A673 (cell line): ENCODE data around the gene AGER.

ENCODE experiments used
- EZH2 ChIP-seq: fragments of 200-600 bp; sonication (generic); IDR thresholded peaks from 2 replicates; pipeline ENCODE4 v1.6.1; 2017; ENCODE audit warnings: borderline replicate concordance, low read depth, mild to moderate bottlenecking, mixed read lengths, antibody characterized with exemption, low read length; ENCODE audit not compliant: poor library complexity, severe bottlenecking
- TF ChIP-seq, protein P1 (sequence below): fragments of 300-800, 200-600 bp; sonication (generic); conservative IDR thresholded peaks from 2 replicates; pipeline ENCODE4 v1.5.1; 2017; ENCODE audit warnings: low read depth, mild to moderate bottlenecking, antibody characterized with exemption, low read length, moderate library complexity, mixed read lengths

DNA sequence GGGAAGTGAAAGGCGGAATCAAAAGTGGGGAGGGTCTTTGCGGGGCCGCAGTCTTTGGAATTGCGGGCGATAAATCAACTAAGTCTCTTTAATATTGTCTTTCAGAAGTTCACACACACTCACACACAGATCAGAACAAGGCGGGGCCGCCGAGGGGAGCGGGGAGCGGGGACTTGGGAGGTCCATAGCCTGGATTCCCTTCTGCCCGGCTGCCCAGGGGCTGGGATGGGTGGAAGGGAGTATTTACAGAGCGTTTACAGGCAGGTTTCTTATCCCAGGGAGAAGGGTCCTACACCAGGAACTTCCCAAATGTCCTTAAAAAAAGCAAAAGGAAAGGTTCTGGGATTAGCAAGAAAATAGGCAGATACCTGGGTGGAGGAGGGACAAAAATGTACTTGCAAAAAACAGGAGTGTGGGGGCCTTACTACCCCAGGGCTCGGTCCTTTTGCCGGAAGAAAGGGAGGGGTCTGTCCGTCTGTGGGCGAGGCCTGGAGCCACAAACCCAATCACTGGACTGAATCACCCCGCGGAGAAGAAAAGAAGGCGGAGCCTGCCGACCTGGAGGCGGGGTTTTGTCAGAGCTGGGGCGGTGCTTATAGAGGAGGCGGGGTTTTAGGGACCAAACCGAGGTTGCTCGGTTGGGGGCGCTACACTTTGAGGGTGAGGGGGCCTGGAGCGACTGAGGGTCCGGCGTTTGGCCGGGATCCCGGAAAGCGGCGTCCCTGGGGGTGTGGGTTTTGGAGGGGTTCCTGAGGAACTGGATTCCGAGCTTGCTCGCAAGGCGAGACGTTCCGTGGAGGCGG, 35.6 kb downstream of the AGER start:
- TF ChIP-seq, protein P1, sequence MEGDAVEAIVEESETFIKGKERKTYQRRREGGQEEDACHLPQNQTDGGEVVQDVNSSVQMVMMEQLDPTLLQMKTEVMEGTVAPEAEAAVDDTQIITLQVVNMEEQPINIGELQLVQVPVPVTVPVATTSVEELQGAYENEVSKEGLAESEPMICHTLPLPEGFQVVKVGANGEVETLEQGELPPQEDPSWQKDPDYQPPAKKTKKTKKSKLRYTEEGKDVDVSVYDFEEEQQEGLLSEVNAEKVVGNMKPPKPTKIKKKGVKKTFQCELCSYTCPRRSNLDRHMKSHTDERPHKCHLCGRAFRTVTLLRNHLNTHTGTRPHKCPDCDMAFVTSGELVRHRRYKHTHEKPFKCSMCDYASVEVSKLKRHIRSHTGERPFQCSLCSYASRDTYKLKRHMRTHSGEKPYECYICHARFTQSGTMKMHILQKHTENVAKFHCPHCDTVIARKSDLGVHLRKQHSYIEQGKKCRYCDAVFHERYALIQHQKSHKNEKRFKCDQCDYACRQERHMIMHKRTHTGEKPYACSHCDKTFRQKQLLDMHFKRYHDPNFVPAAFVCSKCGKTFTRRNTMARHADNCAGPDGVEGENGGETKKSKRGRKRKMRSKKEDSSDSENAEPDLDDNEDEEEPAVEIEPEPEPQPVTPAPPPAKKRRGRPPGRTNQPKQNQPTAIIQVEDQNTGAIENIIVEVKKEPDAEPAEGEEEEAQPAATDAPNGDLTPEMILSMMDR = no peak
- no peak for TF ChIP-seq EZH2
